SH-SY5Y (cell line): ENCODE data around the gene LINC01488.

ENCODE experiments used
- GATA2 ChIP-seq: IDR thresholded peaks from 2 replicates; pipeline ENCODE4 v1.6.1; 2011; ENCODE audit warnings: mild to moderate bottlenecking, low read depth, low read length
- GATA3 ChIP-seq: IDR thresholded peaks from 2 replicates; pipeline ENCODE4 v1.6.1; 2011; ENCODE audit warnings: low read depth, mild to moderate bottlenecking, low read length, moderate library complexity

GRCh38 chr11:69490516-69490915 lies 9.1 kb downstream of the LINC01488 start:
- no peak for TF ChIP-seq GATA2
- no peak for TF ChIP-seq GATA3
